B cell (primary cell): ENCODE data around the gene RGS3. TPM values are rescaled to one million over a fixed set of nuclear protein-coding genes. Genes with fewer than 3 reads are reported as not detected.
A peak's percentile ranks its signal among the peaks of the same experiment; 100 is the strongest.

ENCODE experiments used
- ATAC-seq: fragments of 200-7000 bp; cut with Tn5 transposase; one replicate; pipeline ENCODE4 v1.10.0; 2021; ENCODE audit warnings: low read depth, mild to moderate bottlenecking, moderate number of reproducible peaks, moderate library complexity
- CTCF ChIA-PET: fragments of 350-600 bp; sonication (Branson Sonifier 250); formaldehyde crosslinking; loops from one replicate; lab custom pipeline; 2021; ENCODE audit warnings: antibody characterized with exemption, inconsistent platforms; lab: Charles Lee
- POLR2A ChIA-PET: fragments of 350-600 bp; sonication (Branson Sonifier 250); formaldehyde crosslinking; loops from one replicate; lab custom pipeline; 2021; ENCODE audit warnings: antibody characterized with exemption; lab: Charles Lee
- DNase-seq: peaks from one replicate; pipeline ENCODE4 v3.0.0; 2013
- H2AFZ ChIP-seq: 2 replicates; pipeline ENCODE4 v1.6.1; 2012; ENCODE audit warnings: mild to moderate bottlenecking, low read depth, low read length; ENCODE audit not compliant: insufficient read depth, poor library complexity, severe bottlenecking
- H3K27ac ChIP-seq, 2 donors: 1 replicate in 1 of 2; 2 replicates in 1 of 2; pipeline ENCODE4 v1.5.1; 2012 to 2013; ENCODE audit warnings: low read length in 2 of 2, mild to moderate bottlenecking in 2 of 2, moderate library complexity in 1 of 2
- H3K27me3 ChIP-seq, 4 experiments: fragments of 200-600 bp in 1 of 4; sonication (generic) in 1 of 4; replicated peaks in 1 of 4; 1 replicate in 2 of 4; 2 replicates in 2 of 4; pipeline versions ENCODE4 v1.6.1 to v1.7.0; 2013 to 2016; ENCODE audit warnings: low read length in 3 of 4, mild to moderate bottlenecking in 2 of 4, mixed read lengths in 1 of 4, moderate library complexity in 1 of 4; ENCODE audit not compliant: insufficient read depth in 4 of 4, control insufficient read depth in 3 of 4; ENCODE audit errors: control extremely low read depth in 1 of 4
- H3K36me3 ChIP-seq, 2 experiments: replicated peaks in 1 of 2; 1 replicate in 1 of 2; 2 replicates in 1 of 2; pipeline versions ENCODE4 v1.6.1 to v1.7.1; 2013; ENCODE audit warnings: low read length in 1 of 2; ENCODE audit not compliant: insufficient read depth in 2 of 2, control insufficient read depth in 1 of 2; ENCODE audit errors: control extremely low read depth in 1 of 2, extremely low read depth in 1 of 2
- H3K4me1 ChIP-seq, 2 donors: fragments of 200-600 bp in 1 of 2; sonication (generic) in 1 of 2; 1 replicate in 1 of 2; 2 replicates in 1 of 2; pipeline versions ENCODE4 v1.5.1 to v1.6.1; 2013 to 2017; ENCODE audit warnings: low read length in 2 of 2; ENCODE audit not compliant: control insufficient read depth in 2 of 2, insufficient read depth in 2 of 2
- H3K4me2 ChIP-seq: replicated peaks from 2 replicates; pipeline ENCODE3; 2012; ENCODE audit warnings: mild to moderate bottlenecking, low read depth, low read length; ENCODE audit not compliant: poor library complexity, severe bottlenecking
- H3K4me3 ChIP-seq, 5 experiments: fragments of 200-600 bp in 1 of 5; sonication (generic) in 1 of 5; 1 replicate in 3 of 5; 2 replicates in 2 of 5; pipeline versions ENCODE4 v1.5.1 to v1.7.0; 2011 to 2016; ENCODE audit warnings: low read length in 4 of 5, mild to moderate bottlenecking in 4 of 5, low read depth in 2 of 5, control low read depth in 1 of 5, moderate library complexity in 1 of 5; ENCODE audit not compliant: insufficient read depth in 1 of 5; ENCODE audit errors: control extremely low read depth in 1 of 5, extremely low read depth in 1 of 5
- H3K79me2 ChIP-seq: fragments of 200-600 bp; sonication (generic); one replicate; pipeline ENCODE4 v1.6.0; 2016; ENCODE audit warnings: low read length; ENCODE audit not compliant: control insufficient read depth, insufficient read depth
- H3K9ac ChIP-seq: fragments of 200-600 bp; sonication (generic); 2 replicates; pipeline ENCODE4 v1.6.1; 2017; ENCODE audit warnings: mild to moderate bottlenecking, low read length, moderate library complexity
- H3K9me3 ChIP-seq, 3 donors: one replicate each; pipeline versions ENCODE4 v1.6.1 to v1.7.1; 2013; ENCODE audit warnings: low read length in 2 of 3; ENCODE audit not compliant: control insufficient read depth in 2 of 3, insufficient read depth in 1 of 3; ENCODE audit errors: control extremely low read depth in 1 of 3
- H4K20me1 ChIP-seq: 2 replicates; pipeline ENCODE4 v1.6.0; 2012; ENCODE audit warnings: mild to moderate bottlenecking, low read length; ENCODE audit not compliant: insufficient read depth, control insufficient read depth, poor library complexity, severe bottlenecking
- H3K27ac Mint-ChIP-seq: one replicate; pipeline ENCODE4 v1.8.0; 2021; ENCODE audit warnings: mixed read lengths
- H3K27me3 Mint-ChIP-seq: one replicate; pipeline ENCODE4 v1.8.0; 2021; ENCODE audit warnings: mixed read lengths
- H3K4me1 Mint-ChIP-seq: one replicate; pipeline ENCODE4 v1.8.0; 2021; ENCODE audit warnings: mixed read lengths
- H3K4me3 Mint-ChIP-seq: one replicate; pipeline ENCODE4 v1.8.0; 2021; ENCODE audit warnings: mixed read lengths
- H3K9me3 Mint-ChIP-seq: one replicate; pipeline ENCODE4 v1.8.0; 2022; ENCODE audit warnings: mixed read lengths; ENCODE audit not compliant: insufficient read depth
- EZH2 ChIP-seq: IDR thresholded peaks from 2 replicates; pipeline ENCODE4 v1.6.1; 2012; ENCODE audit warnings: borderline replicate concordance, low read depth, mild to moderate bottlenecking, moderate library complexity, low read length; ENCODE audit not compliant: insufficient read depth, poor library complexity, severe bottlenecking
- WGBS: methylation state at CpG from one replicate; pipeline ENCODE4 v1.1.5; 2013; ENCODE audit warnings: missing lambda C conversion rate; ENCODE audit not compliant: insufficient coverage; 5-methylcytosine and 5-hydroxymethylcytosine counted together
- intact Hi-C: fragments of 100-400 bp; cut with micrococcal nuclease; formaldehyde crosslinking; loops from one replicate; pipeline ENCODE4 v1.10.0; 2022
- polyA plus RNA-seq: library from polyadenylated mRNA; depleted of rRNA; stranded (reverse); fragments of >200 nt; gene quantifications from 2 replicates; pipeline ENCODE4 v1.2.3, GENCODE V29; 2012
- total RNA-seq, 2 donors: library from RNA; stranded (reverse); fragments of 120-200 nt in 1 of 2; gene quantifications; 1 replicate in 1 of 2; 2 replicates in 1 of 2; pipeline versions ENCODE4 v1.2.3 to v1.2.4, GENCODE V29; 2013 to 2022
- TF ChIP-seq, protein P1 (sequence below): fragments of 200-600 bp; IDR thresholded peaks from one replicate; pipeline ENCODE4 v1.8.0; 2022; ENCODE audit warnings: antibody characterized with exemption, mild to moderate bottlenecking

Gene RGS3
- total and polyA plus RNA-seq, 2 donors (not counting 1 experiment from before 2014, with no cell fraction given): 12.0 to 15.6 TPM

- no peak overlapping the region for H3K4me3 ChIP-seq
- H3K27me3 ChIP-seq: no peaks in the 10 kb centered on the region
- H2AFZ ChIP-seq: no peak overlapping the region
- peaks cover 7% of the 10 kb centered on the region for H3K4me1 Mint-ChIP-seq
- DNase-seq (no peak), ATAC-seq (no peak)
- POLR2A ChIA-PET: no interaction called here
- H3K27ac Mint-ChIP-seq: peak overlapping the region; percentile 10
- no peak overlapping the region for H3K27ac ChIP-seq
- WGBS: 93% methylated on average over 9 of the region's 9 CpGs
- no peaks in the 10 kb centered on the region for H3K36me3 ChIP-seq
- no peaks in the 10 kb centered on the region for H3K9me3 ChIP-seq
- H3K27me3 Mint-ChIP-seq: no peaks in the 10 kb centered on the region
- H3K4me1 ChIP-seq: peaks cover 0 to 5% of the 10 kb centered on the region in 2 donors
- no peaks in the 10 kb centered on the region for H3K9me3 Mint-ChIP-seq
- intact Hi-C loops: no loop called here
- no peak overlapping the region for H3K4me2 ChIP-seq
- CTCF ChIA-PET: no interaction called here
- no peak for TF ChIP-seq EZH2
- TF ChIP-seq, protein P1, sequence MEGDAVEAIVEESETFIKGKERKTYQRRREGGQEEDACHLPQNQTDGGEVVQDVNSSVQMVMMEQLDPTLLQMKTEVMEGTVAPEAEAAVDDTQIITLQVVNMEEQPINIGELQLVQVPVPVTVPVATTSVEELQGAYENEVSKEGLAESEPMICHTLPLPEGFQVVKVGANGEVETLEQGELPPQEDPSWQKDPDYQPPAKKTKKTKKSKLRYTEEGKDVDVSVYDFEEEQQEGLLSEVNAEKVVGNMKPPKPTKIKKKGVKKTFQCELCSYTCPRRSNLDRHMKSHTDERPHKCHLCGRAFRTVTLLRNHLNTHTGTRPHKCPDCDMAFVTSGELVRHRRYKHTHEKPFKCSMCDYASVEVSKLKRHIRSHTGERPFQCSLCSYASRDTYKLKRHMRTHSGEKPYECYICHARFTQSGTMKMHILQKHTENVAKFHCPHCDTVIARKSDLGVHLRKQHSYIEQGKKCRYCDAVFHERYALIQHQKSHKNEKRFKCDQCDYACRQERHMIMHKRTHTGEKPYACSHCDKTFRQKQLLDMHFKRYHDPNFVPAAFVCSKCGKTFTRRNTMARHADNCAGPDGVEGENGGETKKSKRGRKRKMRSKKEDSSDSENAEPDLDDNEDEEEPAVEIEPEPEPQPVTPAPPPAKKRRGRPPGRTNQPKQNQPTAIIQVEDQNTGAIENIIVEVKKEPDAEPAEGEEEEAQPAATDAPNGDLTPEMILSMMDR: no peak
- H4K20me1 ChIP-seq: no peaks in the 10 kb centered on the region
- H3K4me3 Mint-ChIP-seq: no peak overlapping the region
- H3K9ac ChIP-seq: no peak overlapping the region
- H3K79me2 ChIP-seq: no peaks in the 10 kb centered on the region
These were observed 42.6 kb downstream of the RGS3 start for GRCh38 chr9:113506090-113506589.

GRCh38 chr9:113507256-113507655 is 43.7 kb downstream of the RGS3 start:
- H3K4me3 Mint-ChIP-seq: no peak overlapping the region

More at GRCh38 chr9:113507256-113507655, 43.7 kb downstream of the RGS3 start:
- H3K27ac ChIP-seq: no peak overlapping the region
- no peaks in the 10 kb centered on the region for H3K27me3 ChIP-seq
- no peak overlapping the region for H3K4me2 ChIP-seq
- no peak for TF ChIP-seq EZH2
- TF ChIP-seq, protein P1: no peak
- H2AFZ ChIP-seq: no peak overlapping the region
- no peaks in the 10 kb centered on the region for H4K20me1 ChIP-seq
- no peaks in the 10 kb centered on the region for H3K9me3 ChIP-seq
- DNase-seq (no peak), ATAC-seq (no peak)
- H3K27me3 Mint-ChIP-seq: no peaks in the 10 kb centered on the region
- ChIA-PET CTCF (interaction anchor here (0.6 kb wide), 1 partner anchor 80 kb away, joined by 3 read pairs; no protein-coding TSS in a partner anchor), POLR2A (no interaction called here)
- no peaks in the 10 kb centered on the region for H3K9me3 Mint-ChIP-seq
- H3K79me2 ChIP-seq: no peaks in the 10 kb centered on the region
- no peaks in the 10 kb centered on the region for H3K36me3 ChIP-seq
- H3K9ac ChIP-seq: no peak overlapping the region
- no peak overlapping the region for H3K4me3 ChIP-seq
- H3K4me1 ChIP-seq: peaks cover 3 to 10% of the 10 kb centered on the region in 2 donors
- intact Hi-C loops: no loop called here
- no peak overlapping the region for H3K27ac Mint-ChIP-seq
- peaks cover 12% of the 10 kb centered on the region for H3K4me1 Mint-ChIP-seq
- 99% methylated on average over 11 of the region's 19 CpGs for WGBS
